HEK293 (cell line): ENCODE results near the gene KATNA1.

Source experiments
- AEBP2 ChIP-seq: fragments of 450-650 bp; formaldehyde crosslinking; IDR thresholded peaks from 2 replicates; pipeline ENCODE4 v1.5.1; 2016; ENCODE audit warnings: missing biosample characterization, missing genetic modification characterization, borderline replicate concordance
- PRDM10 ChIP-seq: fragments of 450-650 bp; formaldehyde crosslinking; IDR thresholded peaks from 2 replicates; pipeline ENCODE4 v1.5.1; 2016; ENCODE audit warnings: missing biosample characterization, missing genetic modification characterization
- SCRT1 ChIP-seq: fragments of 450-650 bp; formaldehyde crosslinking; IDR thresholded peaks from 2 replicates; pipeline ENCODE4 v1.5.1; 2016; ENCODE audit warnings: missing biosample characterization, missing genetic modification characterization, borderline replicate concordance
- ZBTB11 ChIP-seq: fragments of 450-650 bp; formaldehyde crosslinking; conservative IDR thresholded peaks from 2 replicates; pipeline ENCODE4 v1.5.1; 2016; ENCODE audit warnings: low read depth, missing biosample characterization, missing genetic modification characterization
- ZBTB44 ChIP-seq: fragments of 450-650 bp; IDR thresholded peaks from 2 replicates; pipeline ENCODE4 v1.5.1; 2018; ENCODE audit warnings: missing biosample characterization, mild to moderate bottlenecking, missing genetic modification characterization
- ZBTB6 ChIP-seq: fragments of 450-650 bp; formaldehyde crosslinking; IDR thresholded peaks from 2 replicates; pipeline ENCODE4 v1.5.1; 2017; ENCODE audit warnings: missing biosample characterization, missing genetic modification characterization
- ZFP3 ChIP-seq: fragments of 450-650 bp; formaldehyde crosslinking; IDR thresholded peaks from 2 replicates; pipeline ENCODE4 v1.5.1; 2016; ENCODE audit warnings: low read depth, missing biosample characterization, missing genetic modification characterization
- ZNF114 ChIP-seq: fragments of 450-650 bp; formaldehyde crosslinking; IDR thresholded peaks from 2 replicates; pipeline ENCODE4 v1.5.0; 2017; ENCODE audit warnings: missing biosample characterization, missing genetic modification characterization
- ZNF24 ChIP-seq: fragments of 450-650 bp; formaldehyde crosslinking; IDR thresholded peaks from 2 replicates; pipeline ENCODE4 v1.5.1; 2016; ENCODE audit warnings: missing biosample characterization, missing genetic modification characterization
- ZNF664 ChIP-seq: fragments of 450-650 bp; formaldehyde crosslinking; IDR thresholded peaks from 2 replicates; pipeline ENCODE4 v1.5.1; 2016; ENCODE audit warnings: missing biosample characterization, missing genetic modification characterization
- TF ChIP-seq, protein P1 (sequence below): fragments of 450-650 bp; formaldehyde crosslinking; IDR thresholded peaks from 2 replicates; pipeline ENCODE4 v1.5.1; 2016; ENCODE audit warnings: missing biosample characterization, missing genetic modification characterization
- TF ChIP-seq, protein P2 (sequence below): fragments of 450-650 bp; formaldehyde crosslinking; IDR thresholded peaks from 2 replicates; pipeline ENCODE4 v1.5.1; 2017; ENCODE audit warnings: missing biosample characterization, missing genetic modification characterization

Gene KATNA1

GRCh38 chr6:149563928-149564325 is 84.6 kb downstream of the KATNA1 start (continued):
- TF ChIP-seq ZBTB11 (no peak), ZFP3 (tag by site-specific recombination) (no peak), ZBTB6 (tag by site-specific recombination) (no peak), ZNF664 (tag by site-specific recombination) (no peak), PRDM10 (tag by site-specific recombination) (no peak), ZNF114 (tag by site-specific recombination) (no peak), ZNF24 (peak; percentile 30; the same call in 1 of the 2 replicates), ZBTB44 (tag by site-specific recombination) (0 out of 2 replicates have a peak, but pooled peaks have one; percentile 33), AEBP2 (tag by site-specific recombination) (no peak), SCRT1 (tag by site-specific recombination) (no peak)
- TF ChIP-seq, protein P1, sequence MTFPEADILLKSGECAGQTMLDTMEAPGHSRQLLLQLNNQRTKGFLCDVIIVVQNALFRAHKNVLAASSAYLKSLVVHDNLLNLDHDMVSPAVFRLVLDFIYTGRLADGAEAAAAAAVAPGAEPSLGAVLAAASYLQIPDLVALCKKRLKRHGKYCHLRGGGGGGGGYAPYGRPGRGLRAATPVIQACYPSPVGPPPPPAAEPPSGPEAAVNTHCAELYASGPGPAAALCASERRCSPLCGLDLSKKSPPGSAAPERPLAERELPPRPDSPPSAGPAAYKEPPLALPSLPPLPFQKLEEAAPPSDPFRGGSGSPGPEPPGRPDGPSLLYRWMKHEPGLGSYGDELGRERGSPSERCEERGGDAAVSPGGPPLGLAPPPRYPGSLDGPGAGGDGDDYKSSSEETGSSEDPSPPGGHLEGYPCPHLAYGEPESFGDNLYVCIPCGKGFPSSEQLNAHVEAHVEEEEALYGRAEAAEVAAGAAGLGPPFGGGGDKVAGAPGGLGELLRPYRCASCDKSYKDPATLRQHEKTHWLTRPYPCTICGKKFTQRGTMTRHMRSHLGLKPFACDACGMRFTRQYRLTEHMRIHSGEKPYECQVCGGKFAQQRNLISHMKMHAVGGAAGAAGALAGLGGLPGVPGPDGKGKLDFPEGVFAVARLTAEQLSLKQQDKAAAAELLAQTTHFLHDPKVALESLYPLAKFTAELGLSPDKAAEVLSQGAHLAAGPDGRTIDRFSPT: no peak
- TF ChIP-seq, protein P2, sequence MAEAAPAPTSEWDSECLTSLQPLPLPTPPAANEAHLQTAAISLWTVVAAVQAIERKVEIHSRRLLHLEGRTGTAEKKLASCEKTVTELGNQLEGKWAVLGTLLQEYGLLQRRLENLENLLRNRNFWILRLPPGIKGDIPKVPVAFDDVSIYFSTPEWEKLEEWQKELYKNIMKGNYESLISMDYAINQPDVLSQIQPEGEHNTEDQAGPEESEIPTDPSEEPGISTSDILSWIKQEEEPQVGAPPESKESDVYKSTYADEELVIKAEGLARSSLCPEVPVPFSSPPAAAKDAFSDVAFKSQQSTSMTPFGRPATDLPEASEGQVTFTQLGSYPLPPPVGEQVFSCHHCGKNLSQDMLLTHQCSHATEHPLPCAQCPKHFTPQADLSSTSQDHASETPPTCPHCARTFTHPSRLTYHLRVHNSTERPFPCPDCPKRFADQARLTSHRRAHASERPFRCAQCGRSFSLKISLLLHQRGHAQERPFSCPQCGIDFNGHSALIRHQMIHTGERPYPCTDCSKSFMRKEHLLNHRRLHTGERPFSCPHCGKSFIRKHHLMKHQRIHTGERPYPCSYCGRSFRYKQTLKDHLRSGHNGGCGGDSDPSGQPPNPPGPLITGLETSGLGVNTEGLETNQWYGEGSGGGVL (tag by site-specific recombination): no peak
